Left ventricle myocardium inferior (tissue), 1 donor: ENCODE results near the gene PRDM10. TPM values are rescaled to one million over a fixed set of nuclear protein-coding genes. Genes with fewer than 3 reads are reported as not detected.
A peak's percentile ranks its signal among the peaks of the same experiment; 100 is the strongest.

Source experiments
- DNase-seq: peaks from one replicate; pipeline ENCODE4 v3.0.0-alpha.2; 2020
- H3K27ac ChIP-seq: fragments of 200-600 bp; replicated peaks from 2 replicates; pipeline ENCODE4 v1.8.0; 2021
- H3K27me3 ChIP-seq: fragments of 200-600 bp; 2 replicates; pipeline ENCODE4 v1.8.0; 2021; ENCODE audit warnings: low read depth
- H3K36me3 ChIP-seq: fragments of 200-600 bp; 2 replicates; pipeline ENCODE4 v1.8.0; 2021
- H3K4me1 ChIP-seq: fragments of 200-600 bp; 2 replicates; pipeline ENCODE4 v1.8.0; 2021
- H3K4me3 ChIP-seq: fragments of 200-600 bp; 2 replicates; pipeline ENCODE4 v1.8.0; 2021; ENCODE audit warnings: mild to moderate bottlenecking, moderate library complexity
- H3K9me3 ChIP-seq: fragments of 200-600 bp; replicated peaks from 2 replicates; pipeline ENCODE4 v1.8.0; 2021
- intact Hi-C: fragments of 100-400 bp; cut with micrococcal nuclease; formaldehyde crosslinking; loops from one replicate; pipeline ENCODE4 v1.11.0; 2022
- total RNA-seq: library from RNA; stranded (reverse); fragmentation: NEBNext Ultra II Directional; extraction: Animal tissue kit (Norgen Biotek cat#: 25700); gene quantifications from one replicate; pipeline ENCODE4 v1.2.1, GENCODE V29; 2021
- TF ChIP-seq, protein P1 (sequence below): fragments of 200-600 bp; IDR thresholded peaks from 2 replicates; pipeline ENCODE4 v1.8.0; 2021; ENCODE audit warnings: antibody characterized with exemption, mild to moderate bottlenecking, borderline replicate concordance
- donor health status: DM: no; HTN: yes; CAD: no; lungs with severe emphysema.

PRDM10 gene
- total RNA-seq, 1 donor from 2014 or later, result 5.4 TPM

GRCh38 chr11:129999407-129999806 is 3.2 kb downstream of the PRDM10 start:
- Histone ChIP-seq H3K36me3 (no peaks in the 10 kb centered on the region), H3K27ac (no peak overlapping the region), H3K4me3 (no peak overlapping the region), H3K9me3 (no peaks in the 10 kb centered on the region), H3K4me1 (peaks cover 51% of the 10 kb centered on the region), H3K27me3 (no peaks in the 10 kb centered on the region)
- intact Hi-C loops, result no loop called here
- no peak for DNase-seq
- TF ChIP-seq, protein P1, sequence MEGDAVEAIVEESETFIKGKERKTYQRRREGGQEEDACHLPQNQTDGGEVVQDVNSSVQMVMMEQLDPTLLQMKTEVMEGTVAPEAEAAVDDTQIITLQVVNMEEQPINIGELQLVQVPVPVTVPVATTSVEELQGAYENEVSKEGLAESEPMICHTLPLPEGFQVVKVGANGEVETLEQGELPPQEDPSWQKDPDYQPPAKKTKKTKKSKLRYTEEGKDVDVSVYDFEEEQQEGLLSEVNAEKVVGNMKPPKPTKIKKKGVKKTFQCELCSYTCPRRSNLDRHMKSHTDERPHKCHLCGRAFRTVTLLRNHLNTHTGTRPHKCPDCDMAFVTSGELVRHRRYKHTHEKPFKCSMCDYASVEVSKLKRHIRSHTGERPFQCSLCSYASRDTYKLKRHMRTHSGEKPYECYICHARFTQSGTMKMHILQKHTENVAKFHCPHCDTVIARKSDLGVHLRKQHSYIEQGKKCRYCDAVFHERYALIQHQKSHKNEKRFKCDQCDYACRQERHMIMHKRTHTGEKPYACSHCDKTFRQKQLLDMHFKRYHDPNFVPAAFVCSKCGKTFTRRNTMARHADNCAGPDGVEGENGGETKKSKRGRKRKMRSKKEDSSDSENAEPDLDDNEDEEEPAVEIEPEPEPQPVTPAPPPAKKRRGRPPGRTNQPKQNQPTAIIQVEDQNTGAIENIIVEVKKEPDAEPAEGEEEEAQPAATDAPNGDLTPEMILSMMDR, result no peak

DNA sequence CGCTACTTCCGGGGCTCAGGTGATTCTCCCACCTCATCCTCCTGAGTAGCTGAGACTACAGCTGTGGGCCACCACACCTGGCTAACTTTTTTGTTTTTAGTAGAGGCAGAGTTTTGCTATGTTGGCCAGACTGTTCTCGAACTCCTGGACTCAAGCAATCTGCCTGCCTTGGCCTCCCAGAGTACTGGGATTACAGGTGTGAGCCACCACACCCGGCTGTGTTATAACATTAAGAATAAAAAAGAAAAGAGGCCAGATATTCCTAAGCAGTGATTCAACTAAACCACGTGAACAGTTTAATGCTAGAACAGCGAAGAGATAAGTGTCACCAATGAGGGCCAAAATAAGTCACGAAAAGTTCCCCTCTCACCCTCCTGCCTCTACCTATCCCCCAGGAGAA is 3.7 kb downstream of the PRDM10 start:
- no peak for DNase-seq
- H3K9me3 ChIP-seq, result no peaks in the 10 kb centered on the region
- TF ChIP-seq, protein P1, result no peak
- intact Hi-C loops, result no loop called here
- no peaks in the 10 kb centered on the region for H3K27me3 ChIP-seq
- peaks cover 46% of the 10 kb centered on the region for H3K4me1 ChIP-seq
- H3K4me3 ChIP-seq, result no peak overlapping the region
- H3K36me3 ChIP-seq, result no peaks in the 10 kb centered on the region
- H3K27ac ChIP-seq, result no peak overlapping the region

DNA sequence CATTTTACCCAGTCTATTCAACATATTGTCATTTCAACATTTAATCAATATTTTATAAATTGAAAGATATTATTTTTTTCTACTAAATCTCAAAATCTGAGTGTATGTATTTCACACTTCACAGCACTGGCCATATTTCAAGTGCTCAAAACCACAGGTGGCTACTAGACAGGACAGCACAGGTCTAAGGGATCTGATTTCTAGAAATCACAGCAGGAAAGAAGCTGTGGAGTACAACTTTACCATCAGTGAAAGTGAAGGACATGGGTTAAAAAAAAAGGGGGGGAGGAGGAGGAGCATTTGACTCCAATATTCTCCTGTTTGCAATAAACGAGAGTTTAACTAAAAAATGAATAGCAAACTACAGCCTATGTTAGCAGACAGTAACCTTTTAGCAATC is 4.5 kb downstream of the PRDM10 start:
- peaks cover 38% of the 10 kb centered on the region for H3K4me1 ChIP-seq
- intact Hi-C loops, result no loop called here
- no peaks in the 10 kb centered on the region for H3K36me3 ChIP-seq
- no peak for DNase-seq
- no peak overlapping the region for H3K4me3 ChIP-seq
- TF ChIP-seq, protein P1, result no peak
- H3K27me3 ChIP-seq, result no peaks in the 10 kb centered on the region
- H3K27ac ChIP-seq, result no peak overlapping the region
- no peaks in the 10 kb centered on the region for H3K9me3 ChIP-seq

GRCh38 chr11:129997513-129997912 is 5.1 kb downstream of the PRDM10 start:
- TF ChIP-seq, protein P1, result no peak
- Histone ChIP-seq H3K4me3 (no peak overlapping the region), H3K9me3 (no peaks in the 10 kb centered on the region), H3K27ac (no peak overlapping the region), H3K4me1 (peaks cover 43% of the 10 kb centered on the region), H3K36me3 (no peaks in the 10 kb centered on the region), H3K27me3 (no peaks in the 10 kb centered on the region)
- intact Hi-C loops, result no loop called here
- DNase-seq, result no peak

GRCh38 chr11:129996113-129996870 is 6.3 kb downstream of the PRDM10 start:
- TF ChIP-seq, protein P1, result no peak
- Histone ChIP-seq H3K36me3 (no peaks in the 10 kb centered on the region), H3K27ac (peak overlapping the region; percentile 6), H3K9me3 (no peaks in the 10 kb centered on the region), H3K4me1 (peaks cover 46% of the 10 kb centered on the region), H3K27me3 (no peaks in the 10 kb centered on the region), H3K4me3 (no peak overlapping the region)
- DNase-seq, result no peak
- intact Hi-C loops, result no loop called here
